ENCODE measurements around the gene TATDN3. TPM values are rescaled to one million over a fixed set of nuclear protein-coding genes. Genes with fewer than 3 reads are reported as not detected.

TATDN3 gene
- total RNA-seq = 8.9 and 14.3 TPM in 2 replicates
- 6.0 and 8.8 TPM in 2 replicates for polyA plus RNA-seq

DNA sequence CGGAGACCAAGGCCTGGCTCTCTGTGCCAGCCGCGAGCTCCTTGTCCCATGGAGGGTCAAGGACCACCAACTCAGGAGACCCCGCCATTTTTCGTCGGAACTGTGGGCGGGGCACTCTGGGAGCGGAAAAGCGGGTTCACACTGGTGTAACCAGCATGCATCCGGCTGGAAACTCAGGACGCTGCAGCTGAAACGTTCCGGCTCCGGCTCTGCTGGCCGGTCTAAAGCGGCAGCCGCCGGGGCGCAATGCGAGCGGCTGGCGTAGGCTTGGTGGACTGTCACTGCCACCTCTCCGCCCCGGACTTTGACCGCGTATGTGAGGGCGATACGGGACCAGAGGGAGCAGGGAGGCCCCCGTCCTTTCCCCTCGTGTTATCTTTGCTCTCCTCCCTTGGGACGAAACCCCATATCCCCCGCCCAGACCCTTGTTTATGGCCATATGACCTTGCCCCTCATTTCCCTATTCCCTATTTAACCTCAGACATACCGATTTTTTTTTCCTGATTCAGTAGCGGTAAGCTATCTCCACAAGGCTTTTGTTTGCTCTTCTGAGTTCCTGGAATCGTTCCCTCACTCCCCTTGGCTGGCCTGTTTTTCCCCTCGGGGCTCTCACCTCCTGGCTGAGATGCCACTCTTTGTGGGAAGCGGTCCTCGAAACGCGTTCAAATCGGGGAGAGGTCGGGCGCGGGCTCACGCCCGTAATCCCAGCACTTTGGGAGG is at the start of gene TATDN3, which contains the start of gene NSL1:
TSS of gene TATDN3 (plus strand) at position 219 of the 720 bp plus-strand sequence. CDS start at position 247, 28 bp downstream.
TSS of gene NSL1 (minus strand) at position 102 of the 720 bp plus-strand sequence. CDS start at position 88, 14 bp downstream.
- Histone ChIP-seq H3K36me3 (replicated peaks; ENCODE audit: insufficient read depth, low read depth) (no peaks in the 10 kb centered on the region), H3K79me2 (peaks cover 44% of the 10 kb centered on the region), H4K20me1 (ENCODE audit: insufficient read depth, poor library complexity, severe bottlenecking) (no peaks in the 10 kb centered on the region), H3K9me2 (replicated peaks; ENCODE audit: insufficient read depth) (no peaks in the 10 kb centered on the region), H3K4me1 (ENCODE audit: insufficient read depth) (peaks cover 13% of the 10 kb centered on the region), H2AFZ (peak within 1 kb of the TSS; percentile 87), H3K4me3 (peak within 1 kb of the TSS; percentile 87), H3K9me3 (ENCODE audit: low read depth) (no peaks in the 10 kb centered on the region), H3K4me2 (peak within 1 kb of the TSS; percentile 81), H3K27me3 (no peaks in the 10 kb centered on the region), H3K27ac (peak within 1 kb of the TSS; percentile 98)
- peak; percentile 95 for DNase-seq (ENCODE audit: low spot score)
- under 1% methylated on average over 45 of the region's 46 CpGs for WGBS (ENCODE audit: low lambda C conversion rate, missing lambda C conversion rate)
- TF ChIP-seq, protein P1, sequence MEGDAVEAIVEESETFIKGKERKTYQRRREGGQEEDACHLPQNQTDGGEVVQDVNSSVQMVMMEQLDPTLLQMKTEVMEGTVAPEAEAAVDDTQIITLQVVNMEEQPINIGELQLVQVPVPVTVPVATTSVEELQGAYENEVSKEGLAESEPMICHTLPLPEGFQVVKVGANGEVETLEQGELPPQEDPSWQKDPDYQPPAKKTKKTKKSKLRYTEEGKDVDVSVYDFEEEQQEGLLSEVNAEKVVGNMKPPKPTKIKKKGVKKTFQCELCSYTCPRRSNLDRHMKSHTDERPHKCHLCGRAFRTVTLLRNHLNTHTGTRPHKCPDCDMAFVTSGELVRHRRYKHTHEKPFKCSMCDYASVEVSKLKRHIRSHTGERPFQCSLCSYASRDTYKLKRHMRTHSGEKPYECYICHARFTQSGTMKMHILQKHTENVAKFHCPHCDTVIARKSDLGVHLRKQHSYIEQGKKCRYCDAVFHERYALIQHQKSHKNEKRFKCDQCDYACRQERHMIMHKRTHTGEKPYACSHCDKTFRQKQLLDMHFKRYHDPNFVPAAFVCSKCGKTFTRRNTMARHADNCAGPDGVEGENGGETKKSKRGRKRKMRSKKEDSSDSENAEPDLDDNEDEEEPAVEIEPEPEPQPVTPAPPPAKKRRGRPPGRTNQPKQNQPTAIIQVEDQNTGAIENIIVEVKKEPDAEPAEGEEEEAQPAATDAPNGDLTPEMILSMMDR (IDR thresholded peaks at IDR 0.05; ENCODE audit: poor library complexity) = no peak
- TF ChIP-seq EZH2phosphoT487 (IDR thresholded peaks at IDR 0.05; ENCODE audit: low read depth, severe bottlenecking, unreplicated experiment) = no peak
- TF ChIP-seq EZH2 (IDR thresholded peaks at IDR 0.05; ENCODE audit: borderline replicate concordance) = no peak

GRCh38 chr1:212743901-212744475 is 47.7 kb upstream of the TATDN3 start:
- no peak overlapping the region for H3K4me2 ChIP-seq
- no peak for TF ChIP-seq EZH2phosphoT487 (IDR thresholded peaks at IDR 0.05; ENCODE audit: low read depth, severe bottlenecking, unreplicated experiment)
- TF ChIP-seq EZH2 (IDR thresholded peaks at IDR 0.05; ENCODE audit: borderline replicate concordance) = no peak
- TF ChIP-seq, protein P1 (IDR thresholded peaks at IDR 0.05; ENCODE audit: poor library complexity) = no peak
- no peak overlapping the region for H3K4me3 ChIP-seq
- no peaks in the 10 kb centered on the region for H3K36me3 ChIP-seq (replicated peaks; ENCODE audit: insufficient read depth, low read depth)
- no peaks in the 10 kb centered on the region for H3K9me3 ChIP-seq (ENCODE audit: low read depth)
- H3K9me2 ChIP-seq (replicated peaks; ENCODE audit: insufficient read depth) = no peaks in the 10 kb centered on the region
- 64% methylated on average over 4 of the region's 4 CpGs for WGBS (ENCODE audit: low lambda C conversion rate, missing lambda C conversion rate)
- no peak for DNase-seq (ENCODE audit: low spot score)
- H3K27me3 ChIP-seq = no peaks in the 10 kb centered on the region
- H2AFZ ChIP-seq = no peak overlapping the region
- H4K20me1 ChIP-seq (ENCODE audit: insufficient read depth, poor library complexity, severe bottlenecking) = no peaks in the 10 kb centered on the region
- H3K79me2 ChIP-seq = peaks cover 25% of the 10 kb centered on the region
- H3K27ac ChIP-seq = no peak overlapping the region
- H3K4me1 ChIP-seq (ENCODE audit: insufficient read depth) = no peaks in the 10 kb centered on the region

DNA sequence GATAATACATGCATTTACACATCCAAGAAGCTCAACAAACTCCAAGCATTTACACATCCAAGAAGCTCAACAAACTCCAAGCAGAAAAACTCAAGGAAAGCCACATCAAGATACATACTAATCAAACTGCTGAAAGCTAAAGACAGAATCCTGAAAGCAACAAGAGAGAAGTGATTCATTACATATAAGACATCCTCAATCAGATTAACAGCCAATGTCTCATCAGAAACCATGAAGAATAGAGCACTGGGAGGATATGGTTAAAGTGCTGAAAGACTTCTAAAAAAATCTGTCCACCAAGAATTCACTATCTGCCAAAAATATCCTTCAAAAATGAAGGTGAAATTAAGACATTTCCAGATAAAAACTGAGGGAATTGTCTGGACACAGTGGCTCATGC is 46.4 kb upstream of the TATDN3 start:
- no peak overlapping the region for H3K27ac ChIP-seq
- H2AFZ ChIP-seq = no peak overlapping the region
- no peak overlapping the region for H3K4me2 ChIP-seq
- H3K9me3 ChIP-seq (ENCODE audit: low read depth) = no peaks in the 10 kb centered on the region
- no peaks in the 10 kb centered on the region for H3K36me3 ChIP-seq (replicated peaks; ENCODE audit: insufficient read depth, low read depth)
- no peaks in the 10 kb centered on the region for H3K9me2 ChIP-seq (replicated peaks; ENCODE audit: insufficient read depth)
- TF ChIP-seq EZH2 (IDR thresholded peaks at IDR 0.05; ENCODE audit: borderline replicate concordance) = no peak
- TF ChIP-seq, protein P1 (IDR thresholded peaks at IDR 0.05; ENCODE audit: poor library complexity) = no peak
- no peak for TF ChIP-seq EZH2phosphoT487 (IDR thresholded peaks at IDR 0.05; ENCODE audit: low read depth, severe bottlenecking, unreplicated experiment)
- H3K79me2 ChIP-seq = peaks cover 25% of the 10 kb centered on the region
- no peaks in the 10 kb centered on the region for H3K4me1 ChIP-seq (ENCODE audit: insufficient read depth)
- DNase-seq (ENCODE audit: low spot score) = no peak
- no peaks in the 10 kb centered on the region for H4K20me1 ChIP-seq (ENCODE audit: insufficient read depth, poor library complexity, severe bottlenecking)
- no peaks in the 10 kb centered on the region for H3K27me3 ChIP-seq
- H3K4me3 ChIP-seq = no peak overlapping the region
